Testis (tissue), 3 donors: ENCODE data around the gene NTF3. TPM values are rescaled to one million over a fixed set of nuclear protein-coding genes. Genes with fewer than 3 reads are reported as not detected.

Experiments used
- DNase-seq: peaks from one replicate; pipeline ENCODE4 v3.0.0-alpha.2; 2019
- H3K27ac ChIP-seq, 2 donors: fragments of 200-600 bp; sonication (generic); one replicate each; pipeline ENCODE4 v1.5.1; 2019
- H3K27me3 ChIP-seq: fragments of 200-600 bp; sonication (generic); one replicate; pipeline ENCODE4 v1.5.1; 2019
- H3K36me3 ChIP-seq: fragments of 200-600 bp; sonication (generic); one replicate; pipeline ENCODE4 v1.5.1; 2017; ENCODE audit warnings: low read depth; ENCODE audit errors: missing control alignments
- H3K4me1 ChIP-seq: fragments of 200-600 bp; sonication (generic); one replicate; pipeline ENCODE4 v1.5.1; 2019
- H3K4me3 ChIP-seq, 2 donors: fragments of 200-600 bp; sonication (generic); one replicate each; pipeline ENCODE4 v1.5.1; 2017 to 2019
- H3K9me3 ChIP-seq: fragments of 200-600 bp; sonication (generic); one replicate; pipeline ENCODE4 v1.5.1; 2017
- CTCF ChIP-seq, 3 experiments: fragments of 450-650 bp in 2 of 3; fragments of 200-600 bp in 1 of 3; sonication (generic) in 1 of 3; IDR thresholded peaks; one replicate each; pipeline ENCODE4 v1.5.1; 2016 to 2019; ENCODE audit warnings: antibody characterized with exemption in 3 of 3, mild to moderate bottlenecking in 2 of 3, moderate library complexity in 1 of 3
- POLR2A ChIP-seq: fragments of 450-650 bp; IDR thresholded peaks from one replicate; pipeline ENCODE4 v1.6.1; 2017; ENCODE audit warnings: antibody characterized with exemption, mild to moderate bottlenecking, moderate library complexity
- WGBS, 2 donors: methylation state at CpG; one replicate each; pipeline ENCODE4 v1.1.5; 2018; 5-methylcytosine and 5-hydroxymethylcytosine counted together
- intact Hi-C: fragments of 100-400 bp; cut with DNase I; formaldehyde crosslinking; loops from one replicate; pipeline ENCODE4 v1.15.1; 2023; ENCODE audit warnings: low total_unique reads
- polyA plus RNA-seq: library from polyadenylated mRNA; stranded (reverse); fragments of 350-450 nt; fragmentation: Illumina TruSeq; extraction: RNeasy Lipid Tissue Mini Kit (QIAGEN cat#74804); gene quantifications from one replicate; pipeline ENCODE4 v1.2.3, GENCODE V29; 2014; ENCODE audit warnings: low read depth, low replicate concordance; ENCODE audit not compliant: insufficient read depth
- total RNA-seq, 2 donors: library from RNA; depleted of rRNA; stranded (reverse); fragments of >200 nt; gene quantifications; one replicate each; pipeline ENCODE4 v1.2.3, GENCODE V29; 2016

The NTF3 gene
- total and polyA plus RNA-seq, 3 donors from 2014 or later, result 1.1 to 2.2 (median 1.4) TPM

GRCh38 chr12:5467931-5468330 is 36.0 kb downstream of the NTF3 start:
- WGBS, 2 donors, result 79 to 90% methylated on average over 2 of the region's 2 CpGs

GRCh38 chr12:5470221-5470620 is 38.3 kb downstream of the NTF3 start:
- no peaks in the 10 kb centered on the region for H3K9me3 ChIP-seq
- TF ChIP-seq CTCF (IDR thresholded peaks at IDR 0.05) (no peak), POLR2A (no peak)
- intact Hi-C loops, result no loop called here
- H3K4me1 ChIP-seq, result no peaks in the 10 kb centered on the region
- no peak overlapping the region for H3K27ac ChIP-seq
- WGBS, 2 donors, result 60 to 76% methylated on average over 5 to 7 of the region's 7 CpGs
- no peaks in the 10 kb centered on the region for H3K27me3 ChIP-seq
- no peak overlapping the region for H3K4me3 ChIP-seq
- H3K36me3 ChIP-seq, result no peaks in the 10 kb centered on the region
- DNase-seq, result no peak

More at GRCh38 chr12:5467931-5468330, 36.0 kb downstream of the NTF3 start:
- no peaks in the 10 kb centered on the region for H3K36me3 ChIP-seq
- no peaks in the 10 kb centered on the region for H3K4me1 ChIP-seq
- TF ChIP-seq CTCF (IDR thresholded peaks at IDR 0.05) (no peak), POLR2A (no peak)
- no peak for DNase-seq
- H3K27me3 ChIP-seq, result no peaks in the 10 kb centered on the region
- intact Hi-C loops, result no loop called here
- H3K27ac ChIP-seq, result no peak overlapping the region
- H3K9me3 ChIP-seq, result no peaks in the 10 kb centered on the region
- no peak overlapping the region for H3K4me3 ChIP-seq

- Histone ChIP-seq H3K27me3 (no peaks in the 10 kb centered on the region), H3K27ac (no peak overlapping the region), H3K4me1 (no peaks in the 10 kb centered on the region), H3K9me3 (no peaks in the 10 kb centered on the region), H3K4me3 (no peak overlapping the region), H3K36me3 (no peaks in the 10 kb centered on the region)
- no peak for DNase-seq
- 88 to 91% methylated on average over 2 of the region's 2 CpGs for WGBS, 2 donors
- intact Hi-C loops, result no loop called here
- TF ChIP-seq POLR2A, result no peak
- TF ChIP-seq CTCF (IDR thresholded peaks at IDR 0.05), result no peak
These were observed 38.8 kb downstream of the NTF3 start for GRCh38 chr12:5470703-5471102.

- intact Hi-C loops, result no loop called here
- DNase-seq, result no peak
These were observed 41.3 kb downstream of the NTF3 start for GRCh38 chr12:5473076-5473782.

More at GRCh38 chr12:5473076-5473782, 41.3 kb downstream of the NTF3 start:
- no peaks in the 10 kb centered on the region for H3K27me3 ChIP-seq
- no peak overlapping the region for H3K27ac ChIP-seq
- 61 to 79% methylated on average over 6 of the region's 6 CpGs for WGBS, 2 donors
- H3K9me3 ChIP-seq, result no peaks in the 10 kb centered on the region
- TF ChIP-seq POLR2A (no peak), CTCF (IDR thresholded peaks at IDR 0.05) (no peak)
- H3K4me1 ChIP-seq, result no peaks in the 10 kb centered on the region
- no peaks in the 10 kb centered on the region for H3K36me3 ChIP-seq
- no peak overlapping the region for H3K4me3 ChIP-seq
